IPS-18c (cell line): ENCODE data around the gene DLG2.

Experiments used
- H3K4me3 ChIP-seq: 2 replicates; pipeline ENCODE4 v1.7.0; 2013; ENCODE audit warnings: low read depth, mild to moderate bottlenecking, low read length, moderate library complexity; ENCODE audit not compliant: insufficient read depth
- H3K9me3 ChIP-seq: one replicate; pipeline ENCODE4 v1.6.1; 2013; ENCODE audit warnings: mild to moderate bottlenecking, low read length, moderate library complexity; ENCODE audit not compliant: control insufficient read depth, insufficient read depth

The DLG2 gene

GRCh38 chr11:83543706-83544439 is 2083.3 kb downstream of the DLG2 start:
- H3K9me3 ChIP-seq: no peaks in the 10 kb centered on the region

GRCh38 chr11:83542861-83543260 is 2084.3 kb downstream of the DLG2 start:
- Histone ChIP-seq H3K4me3 (no peak overlapping the region), H3K9me3 (no peaks in the 10 kb centered on the region)

More at GRCh38 chr11:83543706-83544439, 2083.3 kb downstream of the DLG2 start:
- no peak overlapping the region for H3K4me3 ChIP-seq

- H3K4me3 ChIP-seq: no peak overlapping the region
- H3K9me3 ChIP-seq: no peaks in the 10 kb centered on the region
These were observed 2086.4 kb downstream of the DLG2 start for GRCh38 chr11:83540728-83541127.

- Histone ChIP-seq H3K4me3 (no peak overlapping the region), H3K9me3 (no peaks in the 10 kb centered on the region)
These were observed 2086.9 kb downstream of the DLG2 start for GRCh38 chr11:83540112-83540675.

DNA sequence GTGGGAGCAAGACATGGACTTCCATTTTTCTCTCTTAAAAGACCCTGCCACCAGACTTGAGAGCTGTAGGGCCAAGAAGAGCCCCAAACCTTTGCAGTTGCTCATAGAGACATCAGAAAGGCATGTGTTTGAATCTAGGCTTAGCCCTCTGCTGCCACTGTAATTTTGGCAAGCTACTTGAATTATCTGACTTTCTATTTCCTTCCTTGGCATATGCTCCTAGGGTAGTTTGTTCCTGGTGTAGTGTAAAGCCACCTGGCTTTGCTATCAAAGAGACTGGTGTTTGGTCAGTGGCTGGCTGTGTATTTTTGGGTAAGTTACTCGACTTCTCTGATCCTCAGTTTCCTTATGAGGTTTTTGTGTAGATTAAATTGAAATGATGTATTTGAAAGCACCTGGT is 2088.9 kb downstream of the DLG2 start:
- Histone ChIP-seq H3K4me3 (no peak overlapping the region), H3K9me3 (no peaks in the 10 kb centered on the region)

GRCh38 chr11:83537131-83537610 is 2090.0 kb downstream of the DLG2 start:
- H3K4me3 ChIP-seq: no peak overlapping the region
- H3K9me3 ChIP-seq: no peaks in the 10 kb centered on the region

GRCh38 chr11:83533166-83533565 is 2094.0 kb downstream of the DLG2 start:
- no peak overlapping the region for H3K4me3 ChIP-seq
- H3K9me3 ChIP-seq: no peaks in the 10 kb centered on the region

- H3K4me3 ChIP-seq: no peak overlapping the region
- no peaks in the 10 kb centered on the region for H3K9me3 ChIP-seq
These were observed 2098.3 kb downstream of the DLG2 start for GRCh38 chr11:83528877-83529276.

- H3K4me3 ChIP-seq: no peak overlapping the region
- no peaks in the 10 kb centered on the region for H3K9me3 ChIP-seq
These were observed 2098.9 kb downstream of the DLG2 start for GRCh38 chr11:83528225-83528624.

DNA sequence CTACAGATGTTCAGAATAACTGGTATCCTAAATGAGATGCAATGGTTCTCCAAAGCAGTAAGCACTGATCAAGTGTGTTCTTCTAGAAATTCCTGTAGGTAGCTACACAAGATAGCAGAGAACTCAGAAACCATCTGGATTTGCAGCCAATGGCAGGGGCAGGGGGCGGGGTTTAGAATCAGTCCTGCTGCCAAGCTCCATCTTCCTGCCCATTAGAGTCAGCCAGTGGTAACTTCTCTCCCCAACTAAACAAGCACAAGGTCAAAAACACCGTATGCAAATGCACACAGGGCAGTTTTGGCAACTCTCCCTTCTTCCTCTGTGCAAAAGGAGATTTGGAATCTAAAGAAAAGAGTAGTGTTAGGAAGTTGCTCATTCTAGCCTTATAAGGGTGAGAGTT is 2103.5 kb downstream of the DLG2 start:
- H3K4me3 ChIP-seq: no peak overlapping the region
- no peaks in the 10 kb centered on the region for H3K9me3 ChIP-seq

GRCh38 chr11:83522911-83523310 is 2104.2 kb downstream of the DLG2 start:
- Histone ChIP-seq H3K4me3 (no peak overlapping the region), H3K9me3 (no peaks in the 10 kb centered on the region)

DNA sequence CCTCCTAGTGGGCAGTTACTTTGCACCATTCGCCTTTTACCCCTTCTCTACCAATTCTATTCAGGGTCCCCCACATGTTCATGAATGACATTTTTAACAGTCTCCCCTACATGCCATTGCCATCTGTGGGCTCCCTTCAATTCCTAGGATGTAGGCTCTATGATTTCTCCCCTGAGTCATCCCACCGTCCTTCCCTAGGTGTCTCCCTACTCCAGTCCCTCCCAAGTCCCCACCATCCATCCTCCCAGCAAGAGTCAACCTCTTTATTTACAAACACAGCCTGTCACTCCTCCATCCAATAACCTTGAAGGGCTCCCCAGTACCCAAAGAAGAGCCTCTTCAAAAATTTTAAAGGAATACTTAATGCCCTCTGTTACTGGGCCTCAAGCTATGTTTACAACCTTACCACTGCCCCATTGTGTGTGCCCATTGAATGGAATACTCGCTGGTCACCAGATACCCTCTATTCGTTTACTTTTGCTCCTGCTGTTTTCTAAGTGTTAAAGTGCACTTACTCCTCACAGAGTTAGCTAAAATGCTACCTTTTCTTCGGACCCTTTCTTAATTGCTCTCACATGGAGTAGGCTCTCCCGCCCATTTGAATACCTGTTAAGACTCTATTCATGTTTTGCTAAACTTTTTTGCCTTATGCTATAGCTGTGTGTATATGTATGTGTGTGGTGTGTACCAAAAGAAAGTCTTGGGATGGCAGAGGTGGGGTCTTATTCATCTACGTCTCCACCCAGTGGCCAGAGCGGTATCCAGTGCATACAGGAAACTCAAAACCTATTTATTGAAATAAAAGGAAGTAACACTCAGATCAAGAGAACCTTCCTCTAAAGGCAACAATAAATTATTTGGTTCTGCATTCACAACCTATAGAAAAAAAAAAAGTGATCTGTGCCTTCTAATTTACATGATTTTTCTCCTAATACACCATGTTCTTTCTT is 2105.2 kb downstream of the DLG2 start:
- Histone ChIP-seq H3K4me3 (no peak overlapping the region), H3K9me3 (peaks cover 2% of the 10 kb centered on the region)

GRCh38 chr11:83520849-83521248 is 2106.3 kb downstream of the DLG2 start:
- peaks cover 2% of the 10 kb centered on the region for H3K9me3 ChIP-seq
- no peak overlapping the region for H3K4me3 ChIP-seq

GRCh38 chr11:83511646-83512045 is 2115.5 kb downstream of the DLG2 start:
- H3K4me3 ChIP-seq: no peak overlapping the region
- no peaks in the 10 kb centered on the region for H3K9me3 ChIP-seq

DNA sequence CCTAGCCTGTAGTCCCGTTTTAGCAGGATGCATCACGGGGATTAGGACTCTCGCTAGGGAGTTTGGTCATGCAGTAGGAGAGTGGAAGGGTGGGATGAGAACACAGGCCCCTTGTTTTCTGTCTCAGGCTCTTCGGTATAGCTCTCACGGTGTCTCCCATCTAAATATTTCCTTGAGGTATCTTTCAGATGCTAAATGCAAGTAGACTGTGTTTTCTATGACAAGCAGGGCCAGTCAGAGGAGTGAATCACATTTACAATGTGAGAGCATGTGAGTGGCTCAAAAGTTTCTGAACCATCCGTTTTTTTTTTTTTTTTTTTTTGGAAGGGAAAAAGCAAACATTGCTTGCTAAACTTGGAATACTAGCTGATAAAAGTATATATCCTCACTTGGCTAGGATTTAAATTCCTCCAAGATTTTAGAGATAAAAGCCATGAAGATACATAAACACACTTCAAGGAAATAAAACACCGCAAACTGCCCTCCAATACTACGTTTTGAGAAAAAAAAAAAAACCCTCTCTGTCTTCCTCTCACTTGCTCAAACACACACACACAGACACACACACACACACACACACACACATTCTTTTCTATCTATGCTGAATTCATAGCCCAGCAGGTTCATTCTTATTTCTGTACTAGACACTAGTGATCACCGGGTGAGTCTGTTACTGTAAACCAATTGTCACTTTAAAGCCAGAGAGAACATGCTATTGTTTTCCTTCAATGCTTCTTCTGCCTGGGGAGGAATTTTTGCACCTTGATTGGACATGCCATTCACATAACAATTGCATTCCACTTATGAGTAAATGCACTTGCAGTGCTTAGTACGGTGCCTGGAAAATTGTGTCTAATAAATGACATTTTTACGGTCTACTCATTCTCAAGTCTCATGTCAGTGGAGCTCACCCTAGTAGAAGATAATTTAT is 2116.3 kb downstream of the DLG2 start:
- Histone ChIP-seq H3K4me3 (no peak overlapping the region), H3K9me3 (no peaks in the 10 kb centered on the region)

DNA sequence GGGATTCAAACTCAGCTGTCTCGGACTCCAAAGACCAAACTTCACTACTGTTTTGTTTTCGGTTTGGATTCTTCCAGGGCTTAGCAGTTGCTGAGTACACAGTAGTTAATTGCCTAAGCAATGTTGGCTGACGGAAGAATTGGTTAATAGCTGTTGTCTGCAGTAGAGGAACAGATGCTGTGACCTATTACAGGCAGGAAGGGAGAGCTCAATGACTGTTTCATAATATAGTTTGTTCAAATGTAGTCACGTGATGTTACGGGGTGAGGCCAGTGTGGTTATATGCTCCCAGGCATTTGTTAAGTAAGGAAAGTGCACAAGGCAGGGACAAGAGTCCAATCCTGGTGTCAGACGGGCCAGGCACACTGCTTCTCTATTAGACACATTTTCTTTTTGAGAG is 2118.3 kb downstream of the DLG2 start:
- H3K9me3 ChIP-seq: no peaks in the 10 kb centered on the region
- no peak overlapping the region for H3K4me3 ChIP-seq

GRCh38 chr11:83502041-83502440 is 2125.1 kb downstream of the DLG2 start:
- Histone ChIP-seq H3K4me3 (no peak overlapping the region), H3K9me3 (no peaks in the 10 kb centered on the region)
